Measurements from ENCODE around the gene ELOVL2.

Gene ELOVL2

DNA sequence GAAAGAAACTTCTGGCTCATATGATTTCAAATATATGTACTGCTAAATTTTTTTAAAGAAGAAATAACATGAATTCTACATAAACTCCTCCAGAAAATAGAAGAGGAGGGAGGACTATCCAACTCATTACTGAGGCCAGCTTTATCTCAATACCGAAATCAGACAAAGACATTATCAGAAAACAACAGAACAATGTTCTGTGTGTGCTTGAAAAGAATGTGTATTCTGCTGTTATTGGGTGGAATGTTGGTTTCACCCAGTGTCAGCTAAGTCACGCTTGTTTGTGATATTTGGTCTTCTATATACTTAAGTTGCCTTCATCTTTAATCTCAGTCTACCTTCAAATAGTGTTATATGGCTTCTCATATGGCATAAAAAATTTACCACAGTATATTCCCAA is 18.6 kb upstream of the ELOVL2 start:
- no peak for DNase-seq (ENCODE audit: low read depth)
- no peak for TF ChIP-seq MYC (IDR thresholded peaks at IDR 0.05; ENCODE audit: low read depth, low read length)
- TF ChIP-seq POLR2A (IDR thresholded peaks at IDR 0.05; ENCODE audit: extremely low read depth, insufficient read length), result no peak
- TF ChIP-seq, protein P1, sequence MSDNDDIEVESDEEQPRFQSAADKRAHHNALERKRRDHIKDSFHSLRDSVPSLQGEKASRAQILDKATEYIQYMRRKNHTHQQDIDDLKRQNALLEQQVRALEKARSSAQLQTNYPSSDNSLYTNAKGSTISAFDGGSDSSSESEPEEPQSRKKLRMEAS (IDR thresholded peaks at IDR 0.05; ENCODE audit: low read depth, low read length), result no peak
- TF ChIP-seq, protein P2, sequence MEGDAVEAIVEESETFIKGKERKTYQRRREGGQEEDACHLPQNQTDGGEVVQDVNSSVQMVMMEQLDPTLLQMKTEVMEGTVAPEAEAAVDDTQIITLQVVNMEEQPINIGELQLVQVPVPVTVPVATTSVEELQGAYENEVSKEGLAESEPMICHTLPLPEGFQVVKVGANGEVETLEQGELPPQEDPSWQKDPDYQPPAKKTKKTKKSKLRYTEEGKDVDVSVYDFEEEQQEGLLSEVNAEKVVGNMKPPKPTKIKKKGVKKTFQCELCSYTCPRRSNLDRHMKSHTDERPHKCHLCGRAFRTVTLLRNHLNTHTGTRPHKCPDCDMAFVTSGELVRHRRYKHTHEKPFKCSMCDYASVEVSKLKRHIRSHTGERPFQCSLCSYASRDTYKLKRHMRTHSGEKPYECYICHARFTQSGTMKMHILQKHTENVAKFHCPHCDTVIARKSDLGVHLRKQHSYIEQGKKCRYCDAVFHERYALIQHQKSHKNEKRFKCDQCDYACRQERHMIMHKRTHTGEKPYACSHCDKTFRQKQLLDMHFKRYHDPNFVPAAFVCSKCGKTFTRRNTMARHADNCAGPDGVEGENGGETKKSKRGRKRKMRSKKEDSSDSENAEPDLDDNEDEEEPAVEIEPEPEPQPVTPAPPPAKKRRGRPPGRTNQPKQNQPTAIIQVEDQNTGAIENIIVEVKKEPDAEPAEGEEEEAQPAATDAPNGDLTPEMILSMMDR (IDR thresholded peaks at IDR 0.05; ENCODE audit: low read depth, low read length), result no peak
- H3K4me3 ChIP-seq (ENCODE audit: low read depth, low read length), result no peak overlapping the region

DNA sequence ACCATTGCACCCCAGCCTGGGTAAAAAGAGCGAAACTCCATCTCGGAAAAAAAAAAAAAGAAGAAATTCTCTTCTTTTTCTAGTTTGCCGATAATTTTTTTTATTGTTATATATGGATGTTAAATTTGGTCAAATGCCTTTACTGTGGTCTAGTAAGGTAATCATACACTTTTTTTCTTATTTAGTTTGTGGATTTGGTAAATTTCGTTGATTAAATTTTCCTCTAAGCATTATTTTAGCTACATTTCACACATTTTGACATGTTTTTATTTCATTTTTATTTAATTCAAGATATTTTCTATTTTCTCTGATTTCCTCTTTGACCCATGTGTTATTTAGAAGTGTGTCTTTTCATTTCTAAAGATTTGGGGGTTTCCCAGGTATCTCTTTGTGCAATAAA is 18.0 kb upstream of the ELOVL2 start:
- no peak overlapping the region for H3K4me3 ChIP-seq (ENCODE audit: low read depth, low read length)
- TF ChIP-seq, protein P1 (IDR thresholded peaks at IDR 0.05; ENCODE audit: low read depth, low read length), result no peak
- DNase-seq (ENCODE audit: low read depth), result no peak

DNA sequence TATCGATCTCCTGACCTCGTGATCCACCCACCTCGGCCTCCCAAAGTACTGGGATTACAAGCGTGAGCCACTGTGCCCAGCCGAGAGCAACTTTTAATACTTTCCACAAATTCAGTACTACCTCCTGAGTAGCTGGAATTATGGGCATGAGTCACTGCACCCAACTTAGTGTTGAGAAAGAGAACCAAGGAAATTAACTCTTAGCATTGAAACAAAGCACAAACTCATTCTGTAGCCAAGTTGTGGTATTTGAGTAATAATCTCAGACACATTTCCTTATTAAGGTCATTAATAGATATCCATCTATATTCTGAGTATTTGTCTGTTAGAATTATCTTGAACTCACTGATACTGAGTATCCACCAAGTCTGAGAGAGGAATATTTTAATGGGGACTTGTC is 14.3 kb upstream of the ELOVL2 start:
- no peak overlapping the region for H3K4me3 ChIP-seq (ENCODE audit: low read depth, low read length)
- TF ChIP-seq, protein P2 (IDR thresholded peaks at IDR 0.05; ENCODE audit: low read depth, low read length), result no peak
- TF ChIP-seq POLR2A (IDR thresholded peaks at IDR 0.05; ENCODE audit: extremely low read depth, insufficient read length) (no peak), MYC (IDR thresholded peaks at IDR 0.05; ENCODE audit: low read depth, low read length) (no peak)
- TF ChIP-seq, protein P1 (IDR thresholded peaks at IDR 0.05; ENCODE audit: low read depth, low read length), result no peak
- no peak for DNase-seq (ENCODE audit: low read depth)

DNA sequence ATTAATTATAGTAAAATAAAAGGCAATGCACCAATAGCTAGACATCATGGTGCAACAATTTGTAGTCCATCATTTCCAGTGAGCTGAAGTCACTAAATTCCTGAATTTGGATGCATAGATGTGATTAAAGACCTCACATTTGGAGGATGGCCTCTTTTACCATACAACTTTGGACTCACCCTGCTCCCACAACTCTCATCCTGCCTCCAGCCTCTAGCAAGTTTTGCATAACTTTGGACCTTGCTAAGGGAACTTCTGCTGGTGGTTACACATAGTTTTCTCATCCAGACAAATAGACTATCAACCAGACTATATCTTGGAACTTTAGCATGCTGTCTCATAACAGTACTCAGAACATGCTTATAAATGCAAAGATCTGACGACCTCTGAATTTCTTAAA is 12.8 kb upstream of the ELOVL2 start:
- TF ChIP-seq POLR2A (IDR thresholded peaks at IDR 0.05; ENCODE audit: extremely low read depth, insufficient read length) (no peak), MYC (IDR thresholded peaks at IDR 0.05; ENCODE audit: low read depth, low read length) (no peak)
- TF ChIP-seq, protein P1 (IDR thresholded peaks at IDR 0.05; ENCODE audit: low read depth, low read length), result no peak
- TF ChIP-seq, protein P2 (IDR thresholded peaks at IDR 0.05; ENCODE audit: low read depth, low read length), result no peak
- DNase-seq (ENCODE audit: low read depth), result no peak
- H3K4me3 ChIP-seq (ENCODE audit: low read depth, low read length), result no peak overlapping the region

DNA sequence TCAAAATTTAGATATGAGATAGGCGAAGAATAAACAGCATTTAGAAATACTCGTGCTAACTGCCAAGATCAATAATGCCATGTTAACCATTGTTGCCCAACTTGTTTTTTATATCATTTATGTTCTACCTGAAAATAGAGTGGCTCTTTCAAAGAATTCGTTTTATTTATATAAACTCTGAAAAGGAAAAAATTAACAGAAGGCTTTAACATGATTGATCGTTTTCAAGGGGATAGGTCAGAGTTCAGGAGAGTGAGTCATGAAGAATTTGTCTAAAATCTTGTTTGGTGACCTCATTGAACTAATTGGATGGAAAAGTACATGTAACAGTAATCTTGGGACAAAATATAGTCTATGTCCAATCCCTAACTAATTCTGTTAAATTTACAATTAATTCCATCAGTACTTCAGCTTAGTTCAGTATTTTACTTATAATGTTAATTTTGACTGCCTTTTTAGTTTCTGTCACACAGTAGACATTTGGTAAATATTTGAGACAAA is 11.1 kb upstream of the ELOVL2 start:
- DNase-seq (ENCODE audit: low read depth), result no peak
- H3K4me3 ChIP-seq (ENCODE audit: low read depth, low read length), result no peak overlapping the region
- TF ChIP-seq MYC (IDR thresholded peaks at IDR 0.05; ENCODE audit: low read depth, low read length), result no peak
- TF ChIP-seq, protein P1 (IDR thresholded peaks at IDR 0.05; ENCODE audit: low read depth, low read length), result no peak

DNA sequence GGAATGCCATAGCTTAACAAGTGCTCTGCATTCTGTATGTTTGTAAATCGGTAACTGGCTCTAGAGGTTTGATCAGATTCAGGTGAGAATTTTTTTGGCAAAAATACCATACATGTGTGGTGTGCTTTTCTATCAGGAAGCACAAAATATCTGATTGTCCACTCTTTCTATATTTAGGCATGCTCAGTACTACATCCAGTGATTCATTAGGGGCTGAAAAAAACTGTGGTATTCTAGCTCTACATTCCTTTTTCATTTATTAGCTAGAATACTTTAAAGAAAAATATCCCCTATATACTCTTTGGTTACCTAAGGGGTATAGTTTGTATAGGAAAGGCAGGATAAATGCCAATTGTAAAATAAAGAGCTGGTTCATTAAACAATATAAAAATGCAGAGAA is 10.6 kb upstream of the ELOVL2 start:
- no peak overlapping the region for H3K4me3 ChIP-seq (ENCODE audit: low read depth, low read length)
- DNase-seq (ENCODE audit: low read depth), result no peak
- TF ChIP-seq, protein P2 (IDR thresholded peaks at IDR 0.05; ENCODE audit: low read depth, low read length), result no peak
- TF ChIP-seq MYC (IDR thresholded peaks at IDR 0.05; ENCODE audit: low read depth, low read length), result no peak
- no peak for TF ChIP-seq POLR2A (IDR thresholded peaks at IDR 0.05; ENCODE audit: extremely low read depth, insufficient read length)
- TF ChIP-seq, protein P1 (IDR thresholded peaks at IDR 0.05; ENCODE audit: low read depth, low read length), result no peak

DNA sequence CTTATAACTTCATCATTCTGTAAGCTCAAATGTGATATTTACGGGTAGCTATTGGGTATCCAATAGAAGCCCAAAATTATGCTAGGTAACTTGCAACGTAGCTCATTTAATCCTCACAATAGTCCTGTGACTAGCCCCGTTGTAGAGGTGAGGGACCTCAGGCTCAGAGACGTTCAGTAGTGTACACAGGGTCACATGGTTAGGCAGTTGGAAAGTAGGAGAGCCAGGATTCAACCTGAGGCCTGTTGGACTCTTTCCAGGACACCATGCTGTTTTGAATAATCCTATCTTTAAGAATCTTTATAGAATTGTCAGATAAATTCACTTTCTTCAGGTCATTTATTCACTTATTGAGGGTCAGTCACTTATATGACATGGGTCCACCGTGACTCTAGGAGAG is 9.2 kb upstream of the ELOVL2 start:
- no peak for DNase-seq (ENCODE audit: low read depth)
- TF ChIP-seq, protein P1 (IDR thresholded peaks at IDR 0.05; ENCODE audit: low read depth, low read length), result no peak
- TF ChIP-seq, protein P2 (IDR thresholded peaks at IDR 0.05; ENCODE audit: low read depth, low read length), result no peak
- TF ChIP-seq POLR2A (IDR thresholded peaks at IDR 0.05; ENCODE audit: extremely low read depth, insufficient read length), result no peak
- no peak for TF ChIP-seq MYC (IDR thresholded peaks at IDR 0.05; ENCODE audit: low read depth, low read length)

More for the DNA sequence above, 9.2 kb upstream of the ELOVL2 start:
- H3K4me3 ChIP-seq (ENCODE audit: low read depth, low read length), result no peak overlapping the region
